ENCODE data around the gene CDK19.
"Not testable (repeated sequence)": the region's sequence is repeated elsewhere in the genome, so short reads cannot be mapped to it uniquely, and the experiment has no call there.

Gene CDK19

GRCh38 chr6:110815411-110816409 lies at the start of gene CDK19:
Gene CDK19, minus strand, starts transcription at chr6:110815469. Its CDS starts 333 bp downstream, at chr6:110815136.
- DNase-seq (ENCODE audit: low spot score), result peak; percentile 98

DNA sequence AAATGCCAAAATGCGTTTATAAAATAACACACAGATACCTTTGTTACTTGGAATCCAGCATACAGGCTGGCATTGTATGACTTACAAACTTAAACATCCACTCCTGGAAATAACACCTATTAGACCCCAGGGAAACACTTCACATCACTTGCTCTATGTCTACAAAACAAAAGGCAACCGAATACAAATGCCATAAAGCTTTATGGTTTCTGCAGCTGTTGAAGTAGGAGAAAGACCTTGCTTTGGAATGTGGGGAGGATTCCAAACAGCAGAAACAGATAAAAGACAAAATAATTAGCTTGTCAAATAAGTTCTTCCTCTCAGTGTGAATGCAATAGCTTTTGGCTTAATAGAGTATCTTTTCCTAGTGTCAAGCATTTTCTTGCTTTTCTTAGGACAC lies 49.6 kb upstream of the CDK19 start:
- no peak for DNase-seq (ENCODE audit: low spot score)

- DNase-seq (ENCODE audit: low spot score), result peak; percentile 42
Observed at GRCh38 chr6:110859335-110859792, 44.1 kb upstream of the CDK19 start.

- DNase-seq (ENCODE audit: low spot score), result no peak
Observed at GRCh38 chr6:110858562-110859214, 43.4 kb upstream of the CDK19 start.

GRCh38 chr6:110858016-110858415 lies 42.7 kb upstream of the CDK19 start:
- DNase-seq (ENCODE audit: low spot score), result no peak

DNA sequence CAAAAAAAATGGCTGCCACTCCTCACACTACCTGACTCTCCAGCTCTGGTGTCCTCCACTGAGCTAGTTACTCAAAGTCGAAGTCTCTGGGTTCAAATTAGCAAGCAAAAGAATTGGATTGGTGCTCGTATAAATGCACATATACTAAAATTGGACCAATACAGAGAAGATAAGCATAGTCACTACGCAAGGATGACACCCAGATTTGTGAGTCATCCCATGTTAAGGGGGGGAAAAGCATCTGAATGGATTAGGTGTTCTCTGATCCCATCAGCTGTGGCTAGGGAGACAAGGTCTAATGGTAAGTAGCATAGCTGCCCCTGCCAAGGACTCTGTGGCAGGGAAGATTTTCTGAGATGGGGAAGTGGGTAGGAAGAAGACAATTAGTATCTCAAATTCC lies 41.0 kb upstream of the CDK19 start:
- DNase-seq (ENCODE audit: low spot score), result no peak

DNA sequence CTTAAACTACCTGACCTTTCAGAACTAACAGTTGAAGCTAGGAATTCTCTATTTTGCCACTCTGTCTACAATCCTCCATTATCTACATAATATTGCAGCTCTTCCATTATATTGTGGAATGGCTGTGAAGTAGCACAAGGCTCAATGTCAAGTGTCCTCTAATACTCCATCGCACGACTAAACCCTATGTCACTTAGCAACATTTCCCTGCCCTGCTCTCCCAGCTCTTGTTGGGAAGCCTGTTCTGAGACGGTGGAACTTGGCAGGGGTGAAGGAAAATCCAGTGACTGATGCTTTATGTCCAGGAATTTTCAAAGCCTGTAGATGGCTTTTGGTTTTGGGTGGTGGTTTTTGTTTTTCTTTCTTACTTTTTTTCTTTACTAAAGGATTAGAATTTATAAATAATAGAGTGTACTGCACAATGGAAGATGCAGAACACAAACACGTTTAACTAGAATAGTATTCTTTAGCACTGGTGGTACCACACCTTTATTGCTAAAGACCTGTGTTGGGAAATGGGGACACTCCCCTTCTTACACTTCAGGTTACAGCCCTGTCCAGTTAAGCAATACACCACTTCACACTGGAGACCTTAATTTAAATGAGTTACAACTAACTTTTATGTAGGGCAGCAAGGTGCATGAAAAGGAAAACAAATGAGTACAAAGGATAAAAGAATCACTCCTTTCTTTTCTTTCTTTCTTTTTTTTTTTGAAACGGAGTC lies 38.6 kb upstream of the CDK19 start:
- no peak for DNase-seq (ENCODE audit: low spot score)

DNA sequence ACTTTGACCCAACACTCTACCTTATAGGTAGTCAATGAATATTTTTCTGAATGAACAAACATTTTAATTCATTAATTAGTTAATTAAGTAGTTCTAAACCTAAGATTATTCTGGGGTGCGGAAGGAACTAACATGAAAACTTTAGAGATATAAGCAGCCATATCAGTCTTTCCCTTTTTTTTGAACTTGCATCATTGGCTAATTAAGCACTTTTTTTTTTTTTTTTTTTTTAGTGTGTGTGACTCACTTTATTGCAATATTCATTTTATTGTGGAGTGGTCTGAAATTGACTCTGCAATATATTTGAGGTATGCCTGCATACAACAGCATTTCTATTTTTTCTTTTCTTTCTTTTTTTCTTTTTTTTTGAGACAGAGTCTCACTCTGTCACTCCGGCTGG lies 37.5 kb upstream of the CDK19 start:
- no peak for DNase-seq (ENCODE audit: low spot score)

DNA sequence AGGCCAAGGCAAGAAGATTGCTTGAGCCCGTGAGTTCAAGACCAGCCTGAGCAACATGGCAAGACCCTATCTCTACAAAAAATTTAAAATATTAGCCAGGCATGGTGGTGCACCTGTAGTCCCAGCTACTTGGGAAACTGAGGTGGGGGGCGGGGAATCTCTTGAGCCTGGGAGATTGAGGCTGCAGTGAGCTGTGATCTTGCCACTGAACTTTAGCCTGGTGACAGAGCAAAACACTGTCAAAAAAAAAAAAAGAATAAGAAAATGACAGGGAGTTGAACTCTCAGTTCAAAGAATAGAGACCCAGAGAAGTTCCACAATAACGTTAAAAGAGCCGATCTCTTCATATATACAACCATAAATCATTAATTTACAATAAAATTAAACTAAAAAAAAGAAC lies 34.5 kb upstream of the CDK19 start:
- DNase-seq (ENCODE audit: low spot score), result no peak

DNA sequence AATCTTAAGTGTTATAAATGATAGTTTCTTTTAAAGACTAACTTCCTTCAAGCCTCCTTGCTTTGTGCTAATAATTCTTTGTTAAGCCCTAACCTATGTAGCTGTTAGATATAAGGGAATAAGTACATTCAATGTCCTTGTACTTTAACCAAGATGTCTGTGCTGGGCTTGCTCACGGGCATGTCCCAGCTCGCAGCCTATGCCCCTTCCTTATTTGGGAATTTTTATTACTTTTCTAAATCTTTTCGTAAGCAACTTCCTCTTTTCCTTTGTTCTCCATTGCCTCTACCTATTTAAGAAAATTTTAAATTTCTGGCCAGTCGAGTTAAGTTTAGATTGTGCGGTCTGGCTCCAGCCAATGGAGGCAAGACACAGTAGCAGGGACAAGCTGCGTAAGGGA lies 26.0 kb upstream of the CDK19 start:
- DNase-seq (ENCODE audit: low spot score), result no peak

GRCh38 chr6:110835751-110836150 lies 20.5 kb upstream of the CDK19 start:
- DNase-seq (ENCODE audit: low spot score), result not testable (repeated sequence)

DNA sequence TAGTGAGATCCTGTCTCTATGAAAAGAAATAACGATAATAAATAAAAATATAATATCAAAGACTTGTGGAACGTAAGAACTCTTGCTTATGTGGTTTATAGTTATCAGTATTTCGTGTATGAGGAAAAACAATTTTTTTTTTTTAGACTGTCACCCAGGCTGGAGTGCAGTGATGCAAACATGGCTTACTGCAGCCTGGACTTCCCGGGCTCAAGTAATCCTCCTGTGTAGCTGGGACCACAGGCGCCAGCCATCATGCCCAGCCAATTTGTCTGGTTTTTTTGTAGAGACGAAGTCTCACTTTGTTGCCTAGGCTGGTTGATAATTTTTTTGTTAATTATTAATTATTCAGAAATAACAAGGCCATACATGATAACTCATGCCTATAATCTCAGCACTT lies 18.6 kb upstream of the CDK19 start:
- no peak for DNase-seq (ENCODE audit: low spot score)

- no peak for DNase-seq (ENCODE audit: low spot score)
Observed at GRCh38 chr6:110831405-110831804, 16.1 kb upstream of the CDK19 start.

- DNase-seq (ENCODE audit: low spot score), result no peak
Observed at GRCh38 chr6:110828396-110828795, 13.1 kb upstream of the CDK19 start.

DNA sequence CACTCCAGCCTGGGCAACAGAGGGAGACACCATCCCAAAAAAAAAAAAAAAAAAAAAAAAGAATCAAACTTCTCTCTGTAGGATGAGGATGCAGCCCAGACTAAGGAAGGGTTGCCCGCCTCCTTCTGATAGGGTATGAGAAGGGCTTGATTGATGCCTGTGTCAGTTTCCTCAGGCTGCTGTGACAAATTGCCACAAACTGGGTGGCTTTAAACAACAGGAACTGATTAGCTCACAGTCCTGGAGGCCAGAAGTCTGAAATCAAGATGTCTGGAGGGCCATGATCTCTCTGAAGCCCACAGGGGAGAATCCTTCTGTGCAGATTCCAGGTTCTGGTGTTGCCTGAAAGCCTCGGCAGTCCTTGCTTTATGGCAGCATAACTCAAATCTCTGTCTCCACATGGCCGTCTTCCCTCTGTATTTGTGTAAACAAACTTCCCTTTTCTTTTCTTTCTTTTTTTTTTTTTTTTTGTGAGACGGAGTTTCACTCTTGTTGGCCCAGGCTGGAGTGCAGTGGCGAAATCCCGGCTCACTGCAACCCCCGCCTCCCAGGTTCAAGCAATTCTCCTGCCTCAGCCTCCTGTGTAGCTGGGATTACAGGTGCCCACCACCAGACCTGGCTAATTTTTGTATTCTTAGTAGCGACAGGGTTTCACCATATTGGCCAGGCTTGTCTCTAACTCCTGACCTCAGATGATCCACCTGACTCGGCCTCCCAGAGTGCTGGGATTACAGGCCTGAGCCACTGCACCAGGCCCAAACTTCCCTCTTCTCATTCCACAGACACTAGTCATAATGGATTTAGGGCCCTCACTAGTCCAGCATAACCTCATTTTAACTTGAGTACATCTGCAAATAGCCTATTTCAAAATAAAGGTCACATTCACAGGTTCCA lies 11.2 kb upstream of the CDK19 start:
- DNase-seq (ENCODE audit: low spot score), result peak; percentile 17

DNA sequence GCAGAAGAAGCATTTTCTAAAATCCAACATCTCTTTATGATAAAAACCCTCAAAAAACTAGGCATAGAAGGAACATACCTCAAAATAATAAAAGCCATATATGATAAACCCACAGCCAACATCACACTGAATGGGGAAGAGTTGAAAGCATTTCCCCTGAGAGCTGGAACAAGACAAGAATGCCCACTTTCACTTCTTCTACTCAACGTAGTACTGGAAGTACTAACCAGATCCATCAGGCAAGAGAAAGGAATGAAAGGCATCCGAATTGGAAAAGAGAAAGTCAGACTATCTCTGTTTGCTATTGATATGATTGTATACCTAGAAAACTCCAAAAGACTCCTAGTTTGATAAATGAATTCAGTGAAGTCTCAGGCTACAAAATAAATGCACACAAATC lies 7.9 kb upstream of the CDK19 start:
- peak; percentile 49 for DNase-seq (ENCODE audit: low spot score)

DNA sequence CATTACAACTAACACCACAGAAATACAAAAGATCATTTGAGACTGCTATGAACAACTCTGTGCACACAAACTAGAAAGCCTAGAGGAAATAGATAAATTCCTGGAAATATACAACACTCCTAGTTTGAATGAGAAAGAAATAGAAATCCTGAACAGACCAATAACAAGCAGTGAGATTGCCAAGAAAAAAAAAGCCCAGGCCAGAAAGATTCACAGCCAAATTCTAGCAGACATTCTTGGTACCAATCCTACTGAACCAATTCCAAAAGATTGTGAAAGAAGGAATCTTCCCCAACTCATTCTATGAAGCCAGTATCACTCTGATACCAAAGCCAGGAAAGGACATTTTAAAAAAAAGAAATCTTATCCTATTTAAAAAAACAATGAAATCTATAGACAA lies 7.0 kb upstream of the CDK19 start:
- DNase-seq (ENCODE audit: low spot score), result peak; percentile 17

GRCh38 chr6:110816677-110817076 lies 1.4 kb upstream of the CDK19 start:
- DNase-seq (ENCODE audit: low spot score), result no peak

- DNase-seq (ENCODE audit: low spot score), result no peak
Observed at GRCh38 chr6:110815015-110815410, 256 bp downstream of the CDK19 start.

DNA sequence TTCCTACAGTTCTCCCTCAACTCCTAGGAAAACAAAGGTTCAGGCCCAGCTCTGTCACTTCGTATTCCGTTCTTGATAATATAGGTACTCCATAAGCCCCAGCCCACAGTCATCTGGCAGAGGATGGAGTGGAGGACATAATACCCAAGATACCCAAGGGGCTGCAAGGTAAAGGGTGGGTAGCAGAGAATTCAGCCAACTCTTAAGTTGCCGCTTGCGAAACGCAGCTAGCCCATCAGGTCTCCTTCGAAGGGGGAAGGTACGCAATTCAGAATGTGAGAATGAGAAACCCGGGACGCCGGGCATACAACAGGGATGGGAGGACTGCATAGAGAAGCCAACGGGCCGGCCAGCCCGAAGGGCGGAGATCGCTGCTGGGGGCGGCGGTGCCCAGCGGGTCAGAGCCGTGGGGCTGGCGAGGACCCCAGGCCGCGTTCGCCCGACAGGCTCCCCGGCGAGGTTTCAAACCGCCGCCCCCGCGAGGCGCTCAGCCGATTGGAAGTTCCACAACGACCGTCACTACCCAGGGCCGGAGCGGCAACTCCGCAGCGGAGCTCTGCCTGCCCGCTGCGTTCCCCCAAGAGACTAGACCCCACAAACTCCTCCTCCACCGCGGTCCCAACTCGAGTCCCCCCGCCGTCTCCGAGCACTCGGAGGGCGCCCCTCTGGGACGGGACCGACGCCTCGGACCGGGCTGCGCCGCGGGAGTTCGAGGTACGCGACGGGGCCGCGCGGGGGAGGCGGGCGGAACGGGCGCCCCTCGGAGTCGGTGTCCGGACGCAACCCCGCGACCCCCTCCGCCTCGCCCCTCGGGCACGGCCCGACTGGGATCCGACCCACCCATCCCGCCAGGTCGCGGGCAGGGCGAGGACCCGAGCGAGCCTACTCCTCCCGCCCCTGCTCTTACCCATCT lies 911 bp downstream of the CDK19 start:
- DNase-seq (ENCODE audit: low spot score), result peak; percentile 28
